Fibroblast of lung (primary cell): Measurements from ENCODE around the gene RNPEPL1. TPM values are rescaled to one million over a fixed set of nuclear protein-coding genes. Genes with fewer than 3 reads are reported as not detected.

Source experiments
- DNase-seq, 2 donors: peaks; one replicate each; pipeline versions ENCODE4 v3.0.0 to v3.0.0-alpha.2; 2010; ENCODE audit warnings: low read depth in 2 of 2
- H2AFZ ChIP-seq: 2 replicates; pipeline ENCODE4 v1.5.1; 2012; ENCODE audit warnings: low read length, control low read depth, inconsistent platforms
- H3K27ac ChIP-seq: 2 replicates; pipeline ENCODE4 v1.5.1; 2011; ENCODE audit warnings: low read length, control low read depth; ENCODE audit not compliant: insufficient read depth
- H3K27me3 ChIP-seq: 2 replicates; pipeline ENCODE4 v1.5.1; 2011; ENCODE audit warnings: mild to moderate bottlenecking, low read length; ENCODE audit not compliant: control insufficient read depth, insufficient read depth
- H3K36me3 ChIP-seq: 2 replicates; pipeline ENCODE4 v1.5.1; 2011; ENCODE audit warnings: low read length; ENCODE audit not compliant: control insufficient read depth, insufficient read depth
- H3K4me1 ChIP-seq: 2 replicates; pipeline ENCODE4 v1.5.1; 2011; ENCODE audit warnings: low read length; ENCODE audit not compliant: control insufficient read depth, insufficient read depth; ENCODE audit errors: extremely low read depth
- H3K4me2 ChIP-seq: 2 replicates; pipeline ENCODE4 v1.5.1; 2011; ENCODE audit warnings: low read length, control low read depth; ENCODE audit not compliant: insufficient read depth; ENCODE audit errors: extremely low read depth
- H3K4me3 ChIP-seq, 4 experiments: fragments of 200-600 bp in 1 of 4; sonication (generic) in 1 of 4; replicated peaks in 1 of 4; 2 replicates each; pipeline ENCODE4 v1.5.1; 2011 to 2016; ENCODE audit warnings: low read length in 4 of 4, low read depth in 3 of 4, mild to moderate bottlenecking in 3 of 4, control low read depth in 2 of 4, inconsistent platforms in 1 of 4, mixed read lengths in 1 of 4; ENCODE audit not compliant: insufficient read depth in 1 of 4; ENCODE audit errors: control extremely low read depth in 1 of 4
- H3K79me2 ChIP-seq: 2 replicates; pipeline ENCODE4 v1.5.1; 2012; ENCODE audit warnings: mild to moderate bottlenecking, low read length, inconsistent platforms; ENCODE audit not compliant: control insufficient read depth, insufficient read depth
- H3K9ac ChIP-seq: 2 replicates; pipeline ENCODE4 v1.5.1; 2011; ENCODE audit warnings: mild to moderate bottlenecking, low read length, control low read depth; ENCODE audit not compliant: insufficient read depth
- H3K9me3 ChIP-seq: 2 replicates; pipeline ENCODE4 v1.5.1; 2012; ENCODE audit warnings: low read depth, low read length; ENCODE audit not compliant: control insufficient read depth, insufficient read depth
- H4K20me1 ChIP-seq: 2 replicates; pipeline ENCODE4 v1.5.1; 2011; ENCODE audit warnings: low read length; ENCODE audit not compliant: control insufficient read depth, insufficient read depth; ENCODE audit errors: extremely low read depth
- EZH2 ChIP-seq: IDR thresholded peaks from 2 replicates; pipeline ENCODE4 v1.5.1; 2012; ENCODE audit warnings: low read length, control low read depth, mild to moderate bottlenecking; ENCODE audit errors: missing control alignments
- polyA plus RNA-seq, 2 donors: library from polyadenylated mRNA; depleted of rRNA in 1 of 2; stranded (reverse) in 1 of 2; unstranded in 1 of 2; fragments of >200 nt; gene quantifications; 2 replicates each; pipeline ENCODE4 v1.2.1, GENCODE V29; 2011 to 2012; ENCODE audit warnings: missing spikeins in 1 of 2
- total RNA-seq: library from RNA; depleted of rRNA; stranded (reverse); fragments of >200 nt; gene quantifications from 2 replicates; pipeline ENCODE4 v1.2.1, GENCODE V29; 2014
- TF ChIP-seq, protein P1 (sequence below), 2 donors: IDR thresholded peaks in 1 of 2; conservative IDR thresholded peaks in 1 of 2; 1 replicate in 1 of 2; 2 replicates in 1 of 2; pipeline ENCODE4 v1.5.1; 2011 to 2012; ENCODE audit warnings: low read length in 2 of 2, control low read depth in 1 of 2, inconsistent platforms in 1 of 2, low read depth in 1 of 2, mild to moderate bottlenecking in 1 of 2

RNPEPL1 gene
- total and polyA plus RNA-seq, 2 donors (not counting 1 experiment from before 2014, with no cell fraction given) = 7.9 to 20.6 TPM

DNA sequence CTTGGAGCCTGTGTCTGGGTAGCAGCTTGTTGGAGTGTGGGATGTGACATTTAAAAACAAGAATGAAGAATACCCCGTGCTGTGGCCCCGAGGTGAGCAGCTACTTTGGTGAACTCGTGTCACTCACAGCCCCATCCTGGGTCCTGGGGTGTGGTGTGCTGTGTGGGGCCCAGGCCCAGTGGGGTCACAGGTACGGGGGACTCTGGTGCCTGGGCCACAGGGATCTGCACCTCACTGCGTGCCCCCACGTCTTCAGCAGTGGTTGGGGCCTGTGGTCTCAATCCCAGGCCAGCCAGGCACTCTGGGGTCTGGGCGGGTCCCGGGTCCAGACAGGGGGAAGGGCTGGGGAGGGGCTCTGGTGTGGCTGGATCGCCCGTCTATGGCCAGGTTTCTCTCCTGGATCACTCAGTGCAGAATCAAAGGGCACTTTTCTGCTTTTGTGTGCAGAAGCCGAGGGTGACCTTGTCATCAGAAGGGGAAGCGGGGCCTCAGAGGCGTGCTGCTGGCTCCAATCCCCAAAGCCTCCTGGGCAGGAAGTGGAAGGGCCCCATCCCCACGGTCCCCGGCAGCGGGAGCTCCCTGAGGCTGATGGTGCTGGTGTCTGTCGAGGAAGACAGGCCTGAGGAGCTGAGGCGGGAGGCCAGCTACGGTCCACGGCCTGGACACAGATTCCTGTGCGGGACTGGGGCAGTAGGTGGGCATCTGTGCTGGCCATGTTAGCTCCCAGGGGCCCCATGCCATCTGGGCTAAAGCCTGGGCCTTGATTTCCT is 58.4 kb downstream of the RNPEPL1 start:
- H3K4me2 ChIP-seq = no peak overlapping the region
- no peak overlapping the region for H3K9ac ChIP-seq
- no peaks in the 10 kb centered on the region for H4K20me1 ChIP-seq
- no peak overlapping the region for H3K27ac ChIP-seq
- no peaks in the 10 kb centered on the region for H3K36me3 ChIP-seq
- H3K79me2 ChIP-seq = no peaks in the 10 kb centered on the region
- H3K4me3 ChIP-seq = no peak overlapping the region
- no peaks in the 10 kb centered on the region for H3K4me1 ChIP-seq
- DNase-seq = no peak
- no peak overlapping the region for H2AFZ ChIP-seq
- no peaks in the 10 kb centered on the region for H3K27me3 ChIP-seq
- TF ChIP-seq, protein P1, sequence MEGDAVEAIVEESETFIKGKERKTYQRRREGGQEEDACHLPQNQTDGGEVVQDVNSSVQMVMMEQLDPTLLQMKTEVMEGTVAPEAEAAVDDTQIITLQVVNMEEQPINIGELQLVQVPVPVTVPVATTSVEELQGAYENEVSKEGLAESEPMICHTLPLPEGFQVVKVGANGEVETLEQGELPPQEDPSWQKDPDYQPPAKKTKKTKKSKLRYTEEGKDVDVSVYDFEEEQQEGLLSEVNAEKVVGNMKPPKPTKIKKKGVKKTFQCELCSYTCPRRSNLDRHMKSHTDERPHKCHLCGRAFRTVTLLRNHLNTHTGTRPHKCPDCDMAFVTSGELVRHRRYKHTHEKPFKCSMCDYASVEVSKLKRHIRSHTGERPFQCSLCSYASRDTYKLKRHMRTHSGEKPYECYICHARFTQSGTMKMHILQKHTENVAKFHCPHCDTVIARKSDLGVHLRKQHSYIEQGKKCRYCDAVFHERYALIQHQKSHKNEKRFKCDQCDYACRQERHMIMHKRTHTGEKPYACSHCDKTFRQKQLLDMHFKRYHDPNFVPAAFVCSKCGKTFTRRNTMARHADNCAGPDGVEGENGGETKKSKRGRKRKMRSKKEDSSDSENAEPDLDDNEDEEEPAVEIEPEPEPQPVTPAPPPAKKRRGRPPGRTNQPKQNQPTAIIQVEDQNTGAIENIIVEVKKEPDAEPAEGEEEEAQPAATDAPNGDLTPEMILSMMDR (conservative IDR thresholded peaks at IDR 0.05 in 1 of 2, IDR thresholded peaks at IDR 0.05 in 1 of 2; ENCODE audit: low read depth in 1 of 2, low read length in 2 of 2) = no peak
- TF ChIP-seq EZH2 = no peak
- no peaks in the 10 kb centered on the region for H3K9me3 ChIP-seq

DNA sequence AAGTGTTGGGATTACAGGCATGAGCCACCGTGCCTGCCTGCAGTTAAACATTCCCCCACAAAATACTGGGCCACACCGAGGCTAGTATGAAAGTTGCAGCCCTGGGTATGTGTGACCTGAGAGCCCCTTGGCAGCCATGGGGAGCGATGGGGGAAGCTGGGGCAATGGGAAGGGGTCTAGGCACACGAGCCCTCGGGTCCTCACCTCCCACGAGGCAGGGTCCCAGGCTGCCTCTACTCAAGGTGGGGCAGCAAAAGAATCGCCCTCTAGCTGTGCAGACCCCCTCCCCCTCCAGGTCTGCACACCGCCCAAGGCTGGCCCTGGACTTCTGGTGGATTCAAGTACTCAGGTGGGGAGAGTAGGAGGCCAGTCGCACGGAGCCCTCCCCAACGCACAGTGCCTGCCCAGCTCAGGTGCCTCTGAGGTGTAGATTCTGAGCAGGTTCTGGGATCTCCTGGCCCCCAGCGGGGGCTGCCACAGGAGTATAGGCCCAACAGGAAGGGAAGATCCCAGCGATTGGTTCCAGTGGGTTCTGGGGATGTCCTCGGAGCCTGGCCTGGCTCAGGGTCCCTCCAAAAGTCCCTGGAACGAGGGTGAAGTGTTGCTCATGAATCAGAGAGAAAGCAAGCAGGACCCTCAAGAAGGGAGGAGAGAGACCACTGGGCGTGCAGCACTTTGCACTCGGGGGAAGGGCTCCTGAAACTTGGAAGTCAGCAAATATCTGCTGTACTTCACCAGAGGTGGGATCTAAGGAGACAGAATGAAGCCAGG is 59.6 kb downstream of the RNPEPL1 start:
- H3K79me2 ChIP-seq = no peaks in the 10 kb centered on the region
- H3K9ac ChIP-seq = no peak overlapping the region
- no peak overlapping the region for H3K27ac ChIP-seq
- no peaks in the 10 kb centered on the region for H3K27me3 ChIP-seq
- TF ChIP-seq, protein P1 (conservative IDR thresholded peaks at IDR 0.05 in 1 of 2, IDR thresholded peaks at IDR 0.05 in 1 of 2; ENCODE audit: low read depth in 1 of 2, low read length in 2 of 2) = no peak
- TF ChIP-seq EZH2 = no peak
- no peak overlapping the region for H3K4me3 ChIP-seq
- H3K4me1 ChIP-seq = no peaks in the 10 kb centered on the region
- DNase-seq = no peak
- H3K36me3 ChIP-seq = no peaks in the 10 kb centered on the region
- no peaks in the 10 kb centered on the region for H3K9me3 ChIP-seq
- H4K20me1 ChIP-seq = no peaks in the 10 kb centered on the region
- H2AFZ ChIP-seq = no peak overlapping the region
- no peak overlapping the region for H3K4me2 ChIP-seq

DNA sequence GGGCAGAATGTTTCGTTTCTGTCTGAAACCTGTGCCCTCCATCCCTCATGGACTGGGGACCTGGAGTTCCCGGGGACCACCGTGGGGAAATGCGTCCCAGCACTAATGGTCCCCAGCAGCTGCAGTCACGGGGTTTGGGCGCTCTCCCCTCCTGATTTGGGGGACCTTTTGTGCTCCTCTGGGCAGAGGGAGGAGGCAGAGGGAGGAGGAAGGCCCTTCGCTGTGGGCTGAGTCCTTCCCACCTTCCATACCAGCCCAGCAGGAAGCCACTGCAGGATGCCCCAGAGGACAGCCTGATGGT is 60.2 kb downstream of the RNPEPL1 start:
- Histone ChIP-seq H3K27me3 (no peaks in the 10 kb centered on the region), H3K4me1 (no peaks in the 10 kb centered on the region), H2AFZ (no peak overlapping the region), H3K4me2 (no peak overlapping the region), H3K79me2 (no peaks in the 10 kb centered on the region), H3K9ac (no peak overlapping the region), H3K27ac (no peak overlapping the region), H3K9me3 (no peaks in the 10 kb centered on the region), H4K20me1 (no peaks in the 10 kb centered on the region), H3K4me3 (no peak overlapping the region), H3K36me3 (no peaks in the 10 kb centered on the region)
- TF ChIP-seq, protein P1 (conservative IDR thresholded peaks at IDR 0.05 in 1 of 2, IDR thresholded peaks at IDR 0.05 in 1 of 2; ENCODE audit: low read depth in 1 of 2, low read length in 2 of 2) = no peak
- no peak for TF ChIP-seq EZH2
- no peak for DNase-seq
